RCC 7860 (cell line): ENCODE measurements around the gene ULK4.
"Not testable (repeated sequence)": the region's sequence is repeated elsewhere in the genome, so short reads cannot be mapped to it uniquely, and the experiment has no call there.

Source experiments
- DNase-seq: peaks from one replicate; pipeline ENCODE4 v3.0.0-alpha.2; 2015; ENCODE audit warnings: low spot score
- FAIRE-seq: peaks from 2 replicates; lab custom pipeline; 2012; peaks lifted over from hg19 to GRCh38; lab: Jason Lieb, UNC

The ULK4 gene

DNA sequence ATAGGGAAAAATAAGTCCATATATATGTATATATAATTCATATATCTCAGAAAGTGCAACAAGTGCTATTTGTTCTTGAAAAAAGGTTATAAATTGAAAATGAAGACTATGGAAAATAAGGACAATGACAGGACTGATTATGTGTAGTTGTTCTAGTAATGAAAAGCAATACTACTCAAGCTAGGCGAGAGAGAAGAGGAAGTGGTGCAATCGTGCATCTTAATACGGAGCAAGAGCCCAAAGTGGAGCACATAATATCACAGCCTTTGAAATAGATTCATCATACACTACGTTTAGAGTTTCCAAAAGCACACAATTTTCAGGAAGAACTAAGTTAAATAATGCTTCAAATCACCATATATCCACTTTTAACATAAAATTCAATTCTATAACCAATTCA is 87.9 kb downstream of the ULK4 start:
- DNase-seq, result no peak
- no peak for FAIRE-seq

GRCh38 chr3:41872157-41872556 is 89.7 kb downstream of the ULK4 start:
- DNase-seq, result no peak

GRCh38 chr3:41867533-41867932 is 94.4 kb downstream of the ULK4 start:
- DNase-seq (no peak), FAIRE-seq (no peak)

More at GRCh38 chr3:41872157-41872556, 89.7 kb downstream of the ULK4 start:
- FAIRE-seq, result no peak

DNA sequence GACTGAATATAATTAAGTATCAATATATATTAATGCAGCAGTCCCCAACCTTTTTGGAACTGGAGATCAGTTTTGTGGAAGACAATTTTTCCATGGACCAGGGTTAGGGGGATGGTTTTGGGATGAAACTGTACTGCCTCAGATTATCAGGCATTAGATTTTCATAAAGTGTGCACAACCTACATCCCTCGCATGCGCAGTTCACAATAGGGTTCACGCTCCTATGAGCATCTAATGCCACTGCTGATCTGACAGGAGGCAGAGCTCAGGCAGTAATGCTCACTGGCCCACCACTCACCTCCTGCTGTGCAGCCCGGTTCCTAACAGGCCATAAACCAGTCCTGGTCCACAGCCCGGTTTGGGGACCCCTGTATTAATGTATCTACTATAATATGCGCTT is 95.6 kb downstream of the ULK4 start:
- no peak for DNase-seq
- FAIRE-seq, result no peak

GRCh38 chr3:41863024-41863423 is 98.9 kb downstream of the ULK4 start:
- FAIRE-seq (no peak), DNase-seq (no peak)

GRCh38 chr3:41860489-41860888 is 101.4 kb downstream of the ULK4 start:
- not testable (repeated sequence) for FAIRE-seq, DNase-seq

DNA sequence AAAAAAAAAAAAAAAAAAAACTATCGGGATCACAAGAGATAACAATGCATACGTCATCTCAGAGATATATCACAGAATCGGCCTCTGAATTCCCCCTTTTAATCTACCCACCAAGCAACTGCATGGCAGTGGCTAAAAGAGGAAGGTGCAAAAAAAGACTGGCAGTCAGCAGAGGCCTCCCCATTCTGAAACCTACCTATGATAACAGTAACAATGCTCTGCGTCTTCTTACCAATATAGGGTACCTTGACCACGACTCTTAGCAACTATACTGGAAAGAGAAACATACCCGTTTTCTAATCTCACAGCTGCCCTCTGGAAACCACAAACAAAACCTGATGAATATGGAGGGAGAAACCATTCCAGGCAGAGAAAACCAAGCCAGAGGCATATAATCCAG is 106.9 kb downstream of the ULK4 start:
- no peak for FAIRE-seq
- DNase-seq, result no peak

GRCh38 chr3:41853540-41854196 is 108.2 kb downstream of the ULK4 start:
- DNase-seq (no peak), FAIRE-seq (no peak)

DNA sequence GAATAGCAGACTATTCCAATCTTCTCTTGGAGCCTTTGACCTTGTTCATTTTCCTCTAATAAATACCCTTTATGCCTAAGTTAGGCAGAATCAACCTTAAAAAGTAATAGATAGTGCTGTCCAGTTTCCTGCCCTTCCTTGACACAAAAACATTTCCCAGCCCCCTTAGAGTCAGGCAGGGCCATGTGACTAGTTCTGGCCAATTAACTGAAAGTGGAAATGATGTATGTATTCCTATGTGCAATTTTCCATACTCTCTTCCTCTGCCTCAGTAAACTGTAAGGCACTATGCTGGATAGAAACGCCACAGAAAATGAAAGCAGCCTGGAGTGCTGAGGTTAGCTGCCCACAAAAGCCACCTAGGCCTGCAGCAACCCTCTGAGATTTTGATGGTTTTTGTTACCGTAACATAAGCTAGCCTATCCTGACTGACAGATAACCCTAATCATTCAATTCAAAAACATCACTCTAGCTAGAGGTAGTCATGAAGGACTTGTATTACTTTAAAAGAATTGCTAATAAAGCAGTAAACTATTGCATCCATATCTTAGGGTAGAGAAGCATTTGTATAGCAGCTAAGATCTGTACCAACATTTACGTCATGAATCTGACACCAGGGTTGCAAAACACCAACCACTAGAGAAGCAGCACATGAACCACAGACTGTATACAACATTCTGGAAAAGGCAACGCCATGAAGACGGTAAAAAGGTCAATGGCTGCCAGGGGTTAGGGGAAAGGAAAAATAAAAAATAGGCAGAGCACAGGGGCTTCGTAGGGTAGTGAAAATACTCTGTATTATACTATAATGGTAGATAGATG is 112.9 kb downstream of the ULK4 start:
- DNase-seq, result no peak
- FAIRE-seq, result no peak

GRCh38 chr3:41847679-41848078 is 114.2 kb downstream of the ULK4 start:
- no peak for DNase-seq
- no peak for FAIRE-seq

DNA sequence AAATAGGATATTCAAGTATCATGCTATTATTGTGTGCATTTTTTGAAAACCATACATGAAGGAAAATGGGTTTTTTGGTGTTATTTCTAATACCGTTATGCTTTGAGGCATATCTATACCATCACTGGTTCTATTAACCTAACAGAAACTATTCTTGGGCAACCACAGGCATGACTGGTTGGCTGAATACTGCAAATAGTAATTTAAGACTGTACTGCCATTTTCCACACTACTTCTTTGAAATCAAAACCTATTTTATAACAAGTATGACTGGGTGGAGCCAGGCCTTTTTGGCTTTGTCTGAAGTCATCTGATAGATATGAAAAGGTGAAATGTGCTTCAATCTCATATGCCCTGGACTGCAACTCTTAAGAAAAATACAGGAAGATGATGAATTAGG is 115.1 kb downstream of the ULK4 start:
- no peak for FAIRE-seq
- DNase-seq, result no peak

- DNase-seq (no peak), FAIRE-seq (no peak)
Observed at GRCh38 chr3:41845826-41846225, 116.1 kb downstream of the ULK4 start.

- not testable (repeated sequence) for DNase-seq, FAIRE-seq
Observed at GRCh38 chr3:41844256-41844655, 117.6 kb downstream of the ULK4 start.

- DNase-seq, FAIRE-seq: not testable (repeated sequence)
Observed at GRCh38 chr3:41840936-41841668, 120.8 kb downstream of the ULK4 start.

GRCh38 chr3:41836360-41837134 is 125.4 kb downstream of the ULK4 start:
- DNase-seq, result no peak
- FAIRE-seq, result no peak

- FAIRE-seq (no peak), DNase-seq (no peak)
Observed at GRCh38 chr3:41833628-41834027, 128.3 kb downstream of the ULK4 start.

- FAIRE-seq, result no peak
- DNase-seq, result no peak
Observed at GRCh38 chr3:41819236-41819635, 142.7 kb downstream of the ULK4 start.

GRCh38 chr3:41808618-41809017 is 153.3 kb downstream of the ULK4 start:
- no peak for FAIRE-seq
- no peak for DNase-seq

DNA sequence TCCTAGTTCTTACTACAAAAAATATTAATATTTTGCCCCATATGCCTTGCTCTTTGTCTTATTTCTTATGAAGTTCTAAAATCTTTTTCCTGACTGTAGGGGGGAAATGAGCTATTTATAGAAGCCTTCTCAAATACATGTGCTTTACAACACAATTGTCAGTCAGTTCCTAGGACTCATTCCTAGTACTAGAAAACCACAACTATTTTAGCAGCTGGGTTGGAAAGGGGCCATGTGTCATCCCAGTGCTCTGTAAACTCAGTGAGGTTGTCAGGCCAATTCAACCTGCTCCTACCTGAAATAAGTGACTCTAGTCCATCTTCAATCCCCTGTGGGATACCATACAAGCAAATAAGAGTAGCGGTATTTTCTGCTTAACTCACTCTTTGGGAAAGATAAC is 153.8 kb downstream of the ULK4 start:
- FAIRE-seq, result no peak
- peak; percentile 32 for DNase-seq

DNA sequence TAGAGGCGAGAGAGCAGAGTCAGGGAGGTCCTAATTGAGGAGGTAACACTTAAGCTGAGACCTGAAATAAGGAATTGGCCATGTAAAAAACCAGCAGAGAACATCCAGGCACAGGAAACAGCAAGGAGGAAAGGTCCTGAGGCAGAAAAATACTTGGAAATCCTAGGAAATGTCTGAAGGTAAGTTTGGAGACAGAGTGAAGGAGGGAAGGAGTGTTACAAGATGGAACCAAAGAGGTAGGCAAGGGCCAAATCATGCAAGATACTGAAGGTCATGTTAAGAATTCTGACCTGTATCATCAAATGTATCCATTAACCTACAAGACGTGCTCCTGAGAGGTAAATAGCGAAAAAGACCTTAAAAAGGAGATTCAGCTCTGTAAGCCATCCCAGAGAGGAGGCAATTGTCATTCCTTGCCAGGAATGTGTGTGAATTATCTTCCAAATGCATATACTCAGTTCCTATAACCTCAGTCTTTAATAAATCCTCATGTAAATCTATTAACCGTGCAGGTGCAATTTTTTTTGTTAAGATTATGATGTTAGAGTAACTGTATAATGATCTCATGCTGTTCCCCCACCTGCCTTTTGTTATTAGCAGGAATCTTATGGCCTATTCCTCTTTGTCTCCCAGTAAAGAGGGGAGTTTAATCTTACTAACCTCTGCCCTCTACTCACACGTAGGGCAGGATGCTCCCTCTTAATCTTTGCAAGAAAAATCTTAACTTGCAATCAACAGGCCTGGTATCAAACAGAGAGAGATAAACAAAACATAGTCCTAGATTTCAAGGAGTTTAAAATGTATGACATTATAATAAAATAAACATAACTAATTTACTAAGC is 166.9 kb downstream of the ULK4 start:
- FAIRE-seq (no peak), DNase-seq (no peak)
